Ecto neural progenitor cell (in vitro differentiated cells): ENCODE results near the gene DCANP1.

Experiments used
- DNase-seq: peaks from one replicate; pipeline ENCODE4 v3.0.0-alpha.2; 2018; ENCODE audit warnings: low spot score

The DCANP1 gene

GRCh38 chr5:135423146-135423845 is 23.9 kb downstream of the DCANP1 start:
- DNase-seq, result no peak

DNA sequence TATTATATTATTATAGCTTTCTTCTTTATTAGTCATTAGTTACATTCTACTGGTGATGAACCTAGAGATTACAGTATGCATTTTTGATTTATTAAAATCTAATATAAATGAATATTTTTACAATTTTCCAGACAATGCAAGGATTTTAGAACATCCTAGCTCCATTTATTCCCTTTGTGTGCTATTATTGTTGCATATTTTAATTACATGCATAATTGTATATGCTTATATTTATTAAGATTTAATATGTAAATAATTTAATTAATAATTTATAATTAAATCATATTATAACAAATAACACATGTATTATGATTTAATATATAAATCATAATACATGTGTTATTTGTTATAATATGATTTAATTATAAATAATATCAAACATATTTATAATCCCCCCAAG is 24.7 kb downstream of the DCANP1 start:
- no peak for DNase-seq

GRCh38 chr5:135417083-135417482 is 30.1 kb downstream of the DCANP1 start:
- DNase-seq, result no peak

- no peak for DNase-seq
These were observed 42.1 kb downstream of the DCANP1 start for GRCh38 chr5:135405082-135405481.

GRCh38 chr5:135402031-135402430 is 45.1 kb downstream of the DCANP1 start:
- DNase-seq, result no peak

DNA sequence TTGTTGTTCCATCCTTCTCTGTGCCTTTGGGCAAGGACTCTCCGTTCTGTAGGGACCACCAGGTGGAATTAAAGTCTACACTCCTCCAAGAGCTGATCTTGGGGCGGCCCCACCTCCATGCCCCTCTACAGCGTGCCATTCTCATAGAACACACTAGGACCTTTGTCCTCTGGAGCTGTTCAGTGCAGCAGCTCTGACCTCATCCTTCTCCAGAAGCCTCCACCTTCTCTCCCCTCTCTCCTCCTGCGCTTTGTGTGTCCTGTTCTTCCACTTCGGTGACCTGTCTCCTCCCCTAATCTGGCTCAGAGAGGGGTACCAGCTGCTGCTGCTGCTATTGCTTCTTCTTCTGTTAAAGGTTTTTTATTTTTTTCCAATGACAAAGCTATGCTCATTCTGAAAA is 46.3 kb downstream of the DCANP1 start:
- DNase-seq, result no peak

DNA sequence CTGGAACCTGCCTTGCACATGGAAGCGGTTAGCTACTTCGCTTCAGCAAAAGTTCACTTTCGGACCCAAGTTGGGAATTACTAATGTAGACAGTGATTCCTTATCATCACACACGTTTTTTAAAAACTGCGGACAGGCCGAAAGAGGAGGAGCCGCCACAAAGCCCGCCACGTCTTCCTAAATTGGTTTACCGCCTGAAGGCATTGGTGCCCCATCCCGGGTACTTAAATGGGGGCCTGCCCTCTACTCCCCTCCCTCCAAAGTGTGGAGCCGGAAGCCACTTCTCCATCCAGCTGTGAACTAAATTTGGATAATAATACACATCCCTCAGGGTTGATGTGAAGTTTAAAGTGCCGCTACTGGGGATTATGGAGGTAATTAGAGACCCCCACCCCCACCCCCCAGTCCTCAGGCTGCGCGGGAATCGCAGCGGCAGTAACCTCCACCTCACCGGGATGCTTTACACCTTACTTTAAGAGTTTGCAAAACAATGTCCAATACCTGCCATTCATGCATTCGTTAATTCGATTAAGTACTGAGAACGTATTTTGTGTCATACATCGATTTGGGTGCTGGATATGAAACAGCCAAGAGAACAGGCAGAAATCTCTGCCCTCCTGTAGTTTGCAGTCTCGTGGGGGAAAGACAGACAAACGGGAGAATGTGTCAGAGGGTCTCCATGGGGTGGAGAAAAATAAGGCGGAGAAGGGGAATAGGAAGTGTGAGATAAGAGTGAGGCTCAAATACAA is 47.2 kb downstream of the DCANP1 start:
- DNase-seq, result no peak

DNA sequence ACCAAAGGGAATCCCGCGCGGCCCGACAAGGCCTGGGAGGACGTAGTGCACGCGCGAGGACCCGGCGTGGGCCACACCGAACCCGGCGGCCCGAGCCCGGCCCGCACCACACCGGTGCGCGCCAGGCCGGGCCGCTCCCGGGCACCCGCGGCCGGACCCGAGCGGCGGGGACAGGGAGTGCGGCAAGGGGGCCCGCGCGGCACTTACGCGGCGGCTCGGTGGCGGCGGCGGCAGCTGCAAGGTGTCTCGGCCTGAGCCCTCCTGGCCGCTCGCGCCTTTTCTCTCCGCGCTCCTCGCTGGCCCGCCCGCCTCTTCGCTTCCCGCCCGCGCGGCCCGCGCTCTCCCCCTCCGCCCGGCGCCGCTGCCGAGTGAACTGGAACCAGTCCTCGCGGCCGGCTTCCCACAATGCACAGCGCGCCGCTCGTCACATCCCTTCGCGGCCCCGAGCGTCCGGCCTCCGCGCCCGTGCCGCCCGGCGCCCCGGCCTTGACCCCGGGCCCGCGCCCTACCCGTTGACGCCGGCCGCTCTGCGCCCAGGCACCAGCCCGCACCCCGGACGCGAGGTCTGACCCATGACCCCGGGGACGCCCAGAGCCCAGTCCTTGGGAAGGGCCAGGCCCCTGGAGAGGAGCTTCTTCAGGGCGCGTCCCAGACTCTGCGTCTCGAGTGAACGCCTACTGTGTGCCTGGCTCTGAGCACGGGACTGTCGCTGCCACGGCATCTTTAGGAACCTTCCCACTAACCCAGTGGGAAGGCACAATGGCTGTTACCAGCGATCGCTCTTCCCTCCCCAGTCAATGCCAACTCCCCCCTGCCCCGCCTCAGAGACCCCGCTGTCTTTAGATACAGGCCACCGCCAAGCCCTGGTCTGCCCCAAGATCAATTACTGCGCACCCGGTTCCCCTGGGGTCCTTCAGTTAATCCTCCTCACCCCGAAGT is 48.0 kb downstream of the DCANP1 start, which contains the start of gene MACROH2A1:
TSS of gene MACROH2A1 (minus strand) at position 377 of the 939 bp plus-strand sequence. CDS start 10,138 bp downstream, outside the sequence.
- DNase-seq, result peak; percentile 90

- DNase-seq, result peak; percentile 73
These were observed 48.8 kb downstream of the DCANP1 start for GRCh38 chr5:135398160-135398854.

GRCh38 chr5:135397084-135397483 is 50.1 kb downstream of the DCANP1 start:
- no peak for DNase-seq

- DNase-seq, result no peak
These were observed 50.6 kb downstream of the DCANP1 start for GRCh38 chr5:135396459-135397055.

DNA sequence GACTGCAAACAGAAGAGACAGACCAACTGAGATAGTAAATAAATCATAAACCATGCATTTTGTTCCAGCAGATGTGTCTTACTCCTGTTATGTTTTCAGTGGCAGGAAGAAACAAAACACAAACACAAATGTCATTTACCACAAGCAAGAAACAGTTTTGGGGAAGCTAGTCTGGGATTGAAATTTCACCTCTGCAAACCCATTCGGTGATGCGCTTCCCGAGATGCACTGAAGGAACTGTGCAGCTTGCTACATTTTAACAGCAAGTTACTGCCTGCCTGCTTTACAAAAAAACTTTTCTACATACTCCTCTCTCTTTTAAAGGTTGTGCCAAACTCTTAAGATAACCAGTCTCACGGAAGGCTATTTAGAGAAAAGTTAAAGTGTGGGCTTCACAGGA is 51.3 kb downstream of the DCANP1 start:
- no peak for DNase-seq

- no peak for DNase-seq
These were observed 51.7 kb downstream of the DCANP1 start for GRCh38 chr5:135395451-135395850.
